GM15510 (cell line): ENCODE data around the gene GRAMD1B.

Experiments
- POLR2A ChIP-seq: IDR thresholded peaks from 3 replicates; pipeline ENCODE4 v1.6.1; 2011; ENCODE audit warnings: borderline replicate concordance; ENCODE audit not compliant: insufficient read length; ENCODE audit errors: extremely low read depth

Gene GRAMD1B

GRCh38 chr11:123545726-123546270 is 115.7 kb downstream of the GRAMD1B start:
- TF ChIP-seq POLR2A, result no peak

- TF ChIP-seq POLR2A, result no peak
Observed at GRCh38 chr11:123546515-123546914, 116.4 kb downstream of the GRAMD1B start.

GRCh38 chr11:123547180-123547579 is 117.1 kb downstream of the GRAMD1B start:
- no peak for TF ChIP-seq POLR2A

- no peak for TF ChIP-seq POLR2A
Observed at GRCh38 chr11:123548774-123549173, 118.7 kb downstream of the GRAMD1B start.

GRCh38 chr11:123549926-123550917 is 120.2 kb downstream of the GRAMD1B start:
- TF ChIP-seq POLR2A, result no peak

GRCh38 chr11:123551079-123551478 is 121.0 kb downstream of the GRAMD1B start:
- no peak for TF ChIP-seq POLR2A

GRCh38 chr11:123556633-123557032 is 126.6 kb downstream of the GRAMD1B start:
- no peak for TF ChIP-seq POLR2A

- no peak for TF ChIP-seq POLR2A
Observed at GRCh38 chr11:123558536-123559315, 128.7 kb downstream of the GRAMD1B start.

- no peak for TF ChIP-seq POLR2A
Observed at GRCh38 chr11:123559523-123559955, 129.5 kb downstream of the GRAMD1B start.

- no peak for TF ChIP-seq POLR2A
Observed at GRCh38 chr11:123560006-123560405, 129.9 kb downstream of the GRAMD1B start.

- no peak for TF ChIP-seq POLR2A
Observed at GRCh38 chr11:123561431-123561800, 131.3 kb downstream of the GRAMD1B start.

- TF ChIP-seq POLR2A, result no peak
Observed at GRCh38 chr11:123562158-123562557, 132.1 kb downstream of the GRAMD1B start.

- TF ChIP-seq POLR2A, result no peak
Observed at GRCh38 chr11:123562829-123563228, 132.8 kb downstream of the GRAMD1B start.

GRCh38 chr11:123564221-123564620 is 134.2 kb downstream of the GRAMD1B start:
- TF ChIP-seq POLR2A, result no peak

- no peak for TF ChIP-seq POLR2A
Observed at GRCh38 chr11:123566852-123567251, 136.8 kb downstream of the GRAMD1B start.

GRCh38 chr11:123567466-123567865 is 137.4 kb downstream of the GRAMD1B start:
- TF ChIP-seq POLR2A, result no peak

GRCh38 chr11:123568367-123568870 is 138.3 kb downstream of the GRAMD1B start:
- no peak for TF ChIP-seq POLR2A
